Colonic mucosa (tissue), 4 donors: ENCODE results near the gene BST1. TPM values are rescaled to one million over a fixed set of nuclear protein-coding genes. Genes with fewer than 3 reads are reported as not detected.

Source experiments
- DNase-seq: peaks from one replicate; pipeline ENCODE4 v3.0.0-alpha.2; 2020
- H3K27ac ChIP-seq: fragments of 200-600 bp; one replicate; pipeline ENCODE4 v1.8.0; 2021
- H3K27me3 ChIP-seq: fragments of 200-600 bp; one replicate; pipeline ENCODE4 v1.8.0; 2021
- H3K36me3 ChIP-seq: fragments of 200-600 bp; one replicate; pipeline ENCODE4 v1.8.0; 2021
- H3K4me1 ChIP-seq: fragments of 200-600 bp; one replicate; pipeline ENCODE4 v1.8.0; 2021; ENCODE audit warnings: mild to moderate bottlenecking
- H3K4me3 ChIP-seq: fragments of 200-600 bp; one replicate; pipeline ENCODE4 v1.8.0; 2021
- H3K9ac ChIP-seq, 2 donors: one replicate each; pipeline ENCODE4 v1.7.0; 2013; ENCODE audit warnings: control low read depth in 2 of 2, low read depth in 2 of 2, low read length in 2 of 2
- H3K9me3 ChIP-seq: fragments of 200-600 bp; one replicate; pipeline ENCODE4 v1.8.0; 2021
- intact Hi-C: fragments of 100-400 bp; cut with DNase I; formaldehyde crosslinking; loops from one replicate; pipeline ENCODE4 v1.14.1; 2022
- total RNA-seq, 2 donors: library from RNA; stranded (reverse); fragmentation: NEBNext Ultra II Directional in 1 of 2; extraction: Animal tissue kit (Norgen Biotek cat#: 25700) in 1 of 2; gene quantifications; one replicate each; pipeline ENCODE4 v1.2.1, GENCODE V29; 2021
- TF ChIP-seq, protein P1 (sequence below): fragments of 200-600 bp; IDR thresholded peaks from one replicate; pipeline ENCODE4 v1.8.0; 2022; ENCODE audit warnings: antibody characterized with exemption, mild to moderate bottlenecking
- donor health status: healthy.
- donor health status: DM: no; HTN: no; CAD: no.
- donor health status: DM: no; HTN: no; CAD: no.

The BST1 gene
- total RNA-seq, 2 donors from 2014 or later = 9.2 to 12.4 TPM

DNA sequence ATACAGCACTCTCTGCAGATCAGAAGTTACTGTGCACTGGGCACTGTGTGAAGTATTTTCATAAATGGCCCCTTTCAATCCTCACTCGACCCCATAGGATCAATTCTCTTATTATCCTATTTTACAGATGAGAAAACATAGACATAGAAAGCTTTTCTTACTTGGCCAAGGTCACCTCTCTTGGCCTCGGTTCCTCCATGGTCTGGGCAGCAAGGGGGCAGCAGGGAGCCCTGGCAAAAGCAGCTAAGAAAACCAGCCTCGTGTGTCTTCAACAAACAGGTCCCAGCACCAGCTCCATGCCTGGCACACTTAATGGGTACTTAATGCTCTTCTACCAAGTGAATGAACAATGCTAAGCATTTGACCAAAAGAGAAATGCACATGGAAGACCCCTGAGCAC, 34.4 kb downstream of the BST1 start:
- Histone ChIP-seq H3K36me3 (no peaks in the 10 kb centered on the region), H3K27ac (no peak overlapping the region), H3K9me3 (no peaks in the 10 kb centered on the region), H3K4me1 (no peaks in the 10 kb centered on the region), H3K4me3 (no peak overlapping the region), H3K27me3 (no peaks in the 10 kb centered on the region), H3K9ac (no peak overlapping the region)
- TF ChIP-seq, protein P1, sequence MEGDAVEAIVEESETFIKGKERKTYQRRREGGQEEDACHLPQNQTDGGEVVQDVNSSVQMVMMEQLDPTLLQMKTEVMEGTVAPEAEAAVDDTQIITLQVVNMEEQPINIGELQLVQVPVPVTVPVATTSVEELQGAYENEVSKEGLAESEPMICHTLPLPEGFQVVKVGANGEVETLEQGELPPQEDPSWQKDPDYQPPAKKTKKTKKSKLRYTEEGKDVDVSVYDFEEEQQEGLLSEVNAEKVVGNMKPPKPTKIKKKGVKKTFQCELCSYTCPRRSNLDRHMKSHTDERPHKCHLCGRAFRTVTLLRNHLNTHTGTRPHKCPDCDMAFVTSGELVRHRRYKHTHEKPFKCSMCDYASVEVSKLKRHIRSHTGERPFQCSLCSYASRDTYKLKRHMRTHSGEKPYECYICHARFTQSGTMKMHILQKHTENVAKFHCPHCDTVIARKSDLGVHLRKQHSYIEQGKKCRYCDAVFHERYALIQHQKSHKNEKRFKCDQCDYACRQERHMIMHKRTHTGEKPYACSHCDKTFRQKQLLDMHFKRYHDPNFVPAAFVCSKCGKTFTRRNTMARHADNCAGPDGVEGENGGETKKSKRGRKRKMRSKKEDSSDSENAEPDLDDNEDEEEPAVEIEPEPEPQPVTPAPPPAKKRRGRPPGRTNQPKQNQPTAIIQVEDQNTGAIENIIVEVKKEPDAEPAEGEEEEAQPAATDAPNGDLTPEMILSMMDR = no peak
- intact Hi-C loops = loop anchor here (5.0 to 10.0 kb wide), 2 partner anchors 65 to 218 kb away; no protein-coding TSS in a partner anchor
- no peak for DNase-seq

DNA sequence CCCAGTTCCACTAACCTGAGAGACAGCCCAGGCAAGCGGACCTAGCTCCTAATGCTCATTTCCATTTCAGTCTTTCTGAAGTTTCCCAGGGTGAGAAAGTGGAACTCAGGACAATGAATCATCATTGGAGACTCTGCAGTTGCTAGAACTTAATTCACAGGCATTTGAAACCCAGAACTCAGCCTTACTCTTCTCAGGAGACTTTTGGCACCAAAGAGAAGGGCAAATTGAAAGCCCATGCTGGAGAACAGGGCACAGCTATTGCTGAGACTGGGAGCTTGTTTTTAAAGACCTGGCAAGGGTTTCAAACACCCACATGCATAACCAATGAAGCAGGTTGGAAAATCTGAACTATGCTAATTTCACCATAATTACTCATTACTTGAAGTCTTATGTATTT, 36.0 kb downstream of the BST1 start:
- H3K9me3 ChIP-seq = no peaks in the 10 kb centered on the region
- no peak for DNase-seq
- H3K36me3 ChIP-seq = no peaks in the 10 kb centered on the region
- TF ChIP-seq, protein P1 = no peak
- intact Hi-C loops = loop anchor here (5.0 to 10.0 kb wide), 2 partner anchors 63 to 216 kb away; no protein-coding TSS in a partner anchor
- no peak overlapping the region for H3K4me3 ChIP-seq
- no peaks in the 10 kb centered on the region for H3K27me3 ChIP-seq
- no peak overlapping the region for H3K27ac ChIP-seq
- H3K9ac ChIP-seq = no peak overlapping the region
- no peaks in the 10 kb centered on the region for H3K4me1 ChIP-seq

DNA sequence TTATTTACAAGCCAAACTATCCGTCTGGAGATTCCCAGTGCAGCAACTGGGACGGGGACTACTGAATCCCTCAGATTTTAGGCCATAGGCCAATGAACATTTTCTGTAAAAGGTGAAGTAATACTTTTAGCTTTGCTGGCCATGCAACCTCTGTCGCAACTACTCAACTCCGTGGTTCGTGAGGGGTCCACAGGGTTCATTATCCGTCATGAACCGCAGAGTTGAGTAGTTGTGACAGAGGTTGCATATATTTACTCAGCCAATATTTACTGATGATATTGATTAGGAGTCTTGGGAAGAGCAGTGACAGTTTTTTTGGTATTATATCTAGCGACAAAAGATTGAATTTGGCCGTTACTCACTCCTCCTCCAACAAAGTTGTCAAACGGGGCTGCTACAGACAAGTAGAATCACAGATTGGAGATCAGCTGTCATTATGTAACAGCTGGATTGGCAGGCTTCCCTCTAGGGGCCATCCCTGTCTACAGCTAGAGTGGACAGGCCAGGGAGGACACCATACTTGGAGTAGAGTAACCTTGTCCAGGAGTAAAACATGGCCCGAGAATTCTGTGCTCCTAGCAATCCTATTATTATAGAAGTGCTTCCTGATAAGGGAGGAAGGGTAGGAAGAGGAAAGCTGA, 38.0 kb downstream of the BST1 start:
- TF ChIP-seq, protein P1 = no peak
- Histone ChIP-seq H3K9ac (no peak overlapping the region), H3K4me3 (no peak overlapping the region), H3K27ac (no peak overlapping the region), H3K27me3 (no peaks in the 10 kb centered on the region), H3K36me3 (no peaks in the 10 kb centered on the region), H3K9me3 (no peaks in the 10 kb centered on the region), H3K4me1 (no peaks in the 10 kb centered on the region)
- DNase-seq = no peak
- intact Hi-C loops = no loop called here

DNA sequence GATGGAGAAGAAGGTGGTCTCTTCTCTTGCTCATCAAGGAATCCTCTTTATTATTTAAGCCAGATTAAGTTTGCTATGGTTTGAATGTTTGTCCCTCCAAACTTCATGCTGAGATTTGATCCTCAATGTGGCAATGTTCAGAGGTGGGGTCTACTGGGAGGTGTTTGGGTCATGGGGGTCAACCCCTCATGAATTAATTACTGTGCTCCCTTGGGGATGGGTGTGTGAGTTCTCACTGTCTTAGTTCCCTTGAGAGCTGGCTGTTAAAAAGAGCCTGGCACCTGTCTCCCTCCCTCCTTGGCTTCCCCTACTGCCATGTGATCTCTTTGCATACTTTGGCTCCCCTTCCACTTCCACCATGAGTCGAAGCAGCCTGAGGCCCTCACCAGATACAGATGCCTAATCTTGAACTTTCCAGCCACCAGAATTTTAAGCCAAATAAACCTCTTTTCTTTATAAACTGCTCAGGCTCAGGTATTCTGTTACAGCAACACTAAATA, 39.3 kb downstream of the BST1 start:
- no peak overlapping the region for H3K27ac ChIP-seq
- H3K4me3 ChIP-seq = no peak overlapping the region
- TF ChIP-seq, protein P1 = no peak
- H3K9ac ChIP-seq = no peak overlapping the region
- intact Hi-C loops = no loop called here
- no peaks in the 10 kb centered on the region for H3K4me1 ChIP-seq
- H3K9me3 ChIP-seq = no peaks in the 10 kb centered on the region
- no peak for DNase-seq
- H3K36me3 ChIP-seq = no peaks in the 10 kb centered on the region
- no peaks in the 10 kb centered on the region for H3K27me3 ChIP-seq

DNA sequence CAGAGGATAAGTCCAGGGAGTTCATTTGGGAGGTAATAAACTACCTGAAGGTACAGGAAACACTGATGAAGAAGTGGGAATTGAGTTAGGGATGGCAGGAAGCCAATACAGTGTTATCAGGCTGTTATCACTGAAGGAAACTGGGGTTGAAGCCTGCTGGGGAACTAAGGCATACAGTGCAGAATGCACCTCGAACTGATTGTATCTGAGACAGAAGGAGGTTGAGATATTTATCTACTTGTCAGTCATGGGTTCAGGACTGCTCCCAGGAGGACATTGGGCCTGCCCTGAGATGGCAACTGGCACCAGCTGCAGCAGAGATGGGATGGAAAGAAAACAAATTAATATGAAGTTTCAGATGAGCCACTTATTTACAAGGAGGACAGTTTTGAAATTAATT, 39.8 kb downstream of the BST1 start:
- DNase-seq = no peak
- no peaks in the 10 kb centered on the region for H3K4me1 ChIP-seq
- TF ChIP-seq, protein P1 = no peak

More for the DNA sequence above, 39.8 kb downstream of the BST1 start:
- Histone ChIP-seq H3K9me3 (no peaks in the 10 kb centered on the region), H3K27ac (no peak overlapping the region), H3K4me3 (no peak overlapping the region), H3K9ac (no peak overlapping the region), H3K27me3 (no peaks in the 10 kb centered on the region), H3K36me3 (no peaks in the 10 kb centered on the region)
- intact Hi-C loops = no loop called here
